Measurements from ENCODE around the gene INPP5D. TPM values are rescaled to one million over a fixed set of nuclear protein-coding genes. Genes with fewer than 3 reads are reported as not detected.

INPP5D gene
- total RNA-seq, 1 donor from 2014 or later, result 33.3 TPM

DNA sequence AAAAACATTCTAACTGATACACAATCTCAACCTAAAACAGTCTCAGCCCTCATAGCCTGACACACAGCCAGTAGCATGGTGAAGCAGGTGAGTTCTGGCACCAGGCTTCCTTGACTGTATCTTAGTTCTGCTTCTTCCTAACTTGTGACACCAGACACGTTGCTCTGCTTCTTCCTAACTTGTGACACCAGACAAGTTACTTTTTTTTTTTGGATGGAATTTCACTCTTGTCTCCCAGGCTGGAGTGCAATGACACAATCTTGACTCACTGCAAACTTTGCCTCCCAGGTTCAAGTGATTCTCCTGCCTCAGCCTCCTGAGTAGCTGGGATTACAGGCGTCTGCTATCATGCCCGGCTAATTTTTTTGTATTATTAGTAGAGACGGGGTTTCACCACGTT is 184.7 kb downstream of the INPP5D start:
- no peaks in the 10 kb centered on the region for H3K4me1 ChIP-seq
- H3K9me3 ChIP-seq, result no peaks in the 10 kb centered on the region
- no peaks in the 10 kb centered on the region for H3K27me3 ChIP-seq
- no peak for ATAC-seq
- TF ChIP-seq, protein P1, sequence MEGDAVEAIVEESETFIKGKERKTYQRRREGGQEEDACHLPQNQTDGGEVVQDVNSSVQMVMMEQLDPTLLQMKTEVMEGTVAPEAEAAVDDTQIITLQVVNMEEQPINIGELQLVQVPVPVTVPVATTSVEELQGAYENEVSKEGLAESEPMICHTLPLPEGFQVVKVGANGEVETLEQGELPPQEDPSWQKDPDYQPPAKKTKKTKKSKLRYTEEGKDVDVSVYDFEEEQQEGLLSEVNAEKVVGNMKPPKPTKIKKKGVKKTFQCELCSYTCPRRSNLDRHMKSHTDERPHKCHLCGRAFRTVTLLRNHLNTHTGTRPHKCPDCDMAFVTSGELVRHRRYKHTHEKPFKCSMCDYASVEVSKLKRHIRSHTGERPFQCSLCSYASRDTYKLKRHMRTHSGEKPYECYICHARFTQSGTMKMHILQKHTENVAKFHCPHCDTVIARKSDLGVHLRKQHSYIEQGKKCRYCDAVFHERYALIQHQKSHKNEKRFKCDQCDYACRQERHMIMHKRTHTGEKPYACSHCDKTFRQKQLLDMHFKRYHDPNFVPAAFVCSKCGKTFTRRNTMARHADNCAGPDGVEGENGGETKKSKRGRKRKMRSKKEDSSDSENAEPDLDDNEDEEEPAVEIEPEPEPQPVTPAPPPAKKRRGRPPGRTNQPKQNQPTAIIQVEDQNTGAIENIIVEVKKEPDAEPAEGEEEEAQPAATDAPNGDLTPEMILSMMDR (IDR thresholded peaks at IDR 0.05), result no peak
- intact Hi-C loops (cut with DNase I), result no loop called here
- no peaks in the 10 kb centered on the region for H3K36me3 ChIP-seq
- no peak overlapping the region for H3K4me3 ChIP-seq
- no peak overlapping the region for H3K27ac ChIP-seq
- no peak for DNase-seq

- Histone ChIP-seq H3K9me3 (no peaks in the 10 kb centered on the region), H3K36me3 (no peaks in the 10 kb centered on the region), H3K4me1 (no peaks in the 10 kb centered on the region), H3K27ac (no peak overlapping the region), H3K4me3 (no peak overlapping the region), H3K27me3 (no peaks in the 10 kb centered on the region)
- ATAC-seq (no peak), DNase-seq (no peak)
- TF ChIP-seq, protein P1 (IDR thresholded peaks at IDR 0.05), result no peak
- intact Hi-C loops (cut with DNase I), result no loop called here
Measured at GRCh38 chr2:233245406-233245805, 185.3 kb downstream of the INPP5D start.

GRCh38 chr2:233247116-233247515 is 187.0 kb downstream of the INPP5D start:
- Histone ChIP-seq H3K27me3 (no peaks in the 10 kb centered on the region), H3K9me3 (no peaks in the 10 kb centered on the region), H3K4me1 (no peaks in the 10 kb centered on the region), H3K4me3 (no peak overlapping the region), H3K27ac (no peak overlapping the region), H3K36me3 (no peaks in the 10 kb centered on the region)
- intact Hi-C loops (cut with DNase I), result no loop called here
- DNase-seq, result no peak
- TF ChIP-seq, protein P1 (IDR thresholded peaks at IDR 0.05), result no peak
- ATAC-seq, result no peak

DNA sequence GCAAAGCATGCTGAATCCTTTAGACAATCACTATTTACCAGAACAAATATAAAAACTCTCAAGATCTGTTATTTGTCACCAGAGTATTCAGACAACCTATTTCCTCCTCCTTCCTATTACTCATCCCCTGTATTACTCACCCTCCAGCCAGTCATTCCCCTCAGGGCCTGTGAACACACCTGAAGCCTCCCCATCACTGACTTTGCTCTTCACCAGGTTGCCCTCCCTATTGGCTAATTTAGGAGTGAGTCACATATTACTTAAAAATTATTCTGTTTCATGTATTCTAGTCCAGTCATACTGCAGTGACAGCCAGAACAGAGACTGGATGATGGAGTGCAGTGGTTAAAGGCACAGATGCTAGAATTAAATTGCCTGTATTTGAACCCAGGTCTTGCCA is 187.6 kb downstream of the INPP5D start:
- no peaks in the 10 kb centered on the region for H3K27me3 ChIP-seq
- no peak for ATAC-seq
- TF ChIP-seq, protein P1 (IDR thresholded peaks at IDR 0.05), result no peak
- no peaks in the 10 kb centered on the region for H3K9me3 ChIP-seq
- H3K27ac ChIP-seq, result no peak overlapping the region
- H3K4me1 ChIP-seq, result peaks cover 4% of the 10 kb centered on the region
- DNase-seq, result no peak
- no peaks in the 10 kb centered on the region for H3K36me3 ChIP-seq
- H3K4me3 ChIP-seq, result no peak overlapping the region
- intact Hi-C loops (cut with DNase I), result no loop called here

- Histone ChIP-seq H3K36me3 (peaks cover 5% of the 10 kb centered on the region), H3K27me3 (no peaks in the 10 kb centered on the region), H3K9me3 (no peaks in the 10 kb centered on the region), H3K4me1 (peaks cover 16% of the 10 kb centered on the region), H3K4me3 (no peak overlapping the region), H3K27ac (no peak overlapping the region)
- ATAC-seq, result no peak
- TF ChIP-seq, protein P1 (IDR thresholded peaks at IDR 0.05), result no peak
- intact Hi-C loops (cut with DNase I), result no loop called here
- DNase-seq, result no peak
Measured at GRCh38 chr2:233248999-233249398, 188.9 kb downstream of the INPP5D start.

DNA sequence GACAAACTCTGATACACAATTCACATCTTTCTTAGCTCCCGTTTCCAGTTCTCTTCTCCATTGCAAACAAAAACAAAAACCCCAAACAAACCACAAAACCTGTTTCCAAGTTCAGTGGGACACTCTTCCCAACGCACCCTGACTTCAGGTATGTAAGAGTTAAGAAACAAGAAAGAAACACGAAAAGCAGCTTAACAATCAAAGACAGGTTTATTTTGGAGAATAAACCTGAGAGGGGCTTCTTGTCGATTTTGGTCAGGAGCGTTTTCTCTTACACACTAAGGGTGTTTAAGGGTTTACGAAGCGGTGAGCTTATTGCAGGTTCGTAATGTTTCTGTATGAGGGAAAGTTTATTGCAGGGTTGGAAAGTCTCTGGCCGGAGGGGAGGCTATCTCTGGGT is 190.4 kb downstream of the INPP5D start:
- Histone ChIP-seq H3K9me3 (no peaks in the 10 kb centered on the region), H3K27me3 (no peaks in the 10 kb centered on the region), H3K36me3 (peaks cover 16% of the 10 kb centered on the region), H3K27ac (no peak overlapping the region), H3K4me3 (no peak overlapping the region), H3K4me1 (peaks cover 16% of the 10 kb centered on the region)
- intact Hi-C loops (cut with DNase I), result loop anchor here (10.0 kb wide), 1 partner anchor 406 kb away; no protein-coding TSS in a partner anchor
- DNase-seq (no peak), ATAC-seq (no peak)
- TF ChIP-seq, protein P1 (IDR thresholded peaks at IDR 0.05), result no peak
